ENCODE data around the gene IFT80. TPM values are rescaled to one million over a fixed set of nuclear protein-coding genes. Genes with fewer than 3 reads are reported as not detected.

Gene IFT80
- total RNA-seq, 6 experiments from 2014 or later, result 23.4 to 28.1 (median 24.6) TPM

DNA sequence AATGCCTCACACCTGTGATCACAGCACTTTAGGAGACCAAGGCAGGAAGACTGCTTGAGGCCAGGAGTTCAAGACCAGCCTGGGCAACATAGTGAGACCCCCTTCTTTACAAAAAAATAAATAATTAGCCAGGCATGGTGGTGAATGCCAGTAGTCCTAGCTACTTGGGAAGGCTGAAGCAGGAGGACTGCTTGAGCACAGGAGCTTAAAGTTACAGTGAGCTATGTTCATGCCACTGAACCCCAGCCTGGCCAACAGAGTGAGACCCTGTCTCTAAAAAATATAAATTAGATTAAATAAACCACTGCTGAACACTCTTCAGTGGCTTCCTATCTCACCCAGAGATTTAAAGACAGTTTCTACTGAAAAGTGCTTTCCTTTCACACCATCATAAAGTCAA, 6.2 kb downstream of the IFT80 start:
- no peak for DNase-seq
- Mint-ChIP-seq H3K27ac (no peak overlapping the region), H3K36me3 (ENCODE audit: low read depth) (peaks cover under 1% of the 10 kb centered on the region; the same call in 1 of the 2 replicates), H3K4me1 (ENCODE audit: low read depth) (peaks cover 30% of the 10 kb centered on the region), H3K27me3 (ENCODE audit: insufficient read depth) (peaks cover 1% of the 10 kb centered on the region), H3K4me3 (no peak overlapping the region), H3K9me3 (no peaks in the 10 kb centered on the region)
- TF ChIP-seq, protein P1, sequence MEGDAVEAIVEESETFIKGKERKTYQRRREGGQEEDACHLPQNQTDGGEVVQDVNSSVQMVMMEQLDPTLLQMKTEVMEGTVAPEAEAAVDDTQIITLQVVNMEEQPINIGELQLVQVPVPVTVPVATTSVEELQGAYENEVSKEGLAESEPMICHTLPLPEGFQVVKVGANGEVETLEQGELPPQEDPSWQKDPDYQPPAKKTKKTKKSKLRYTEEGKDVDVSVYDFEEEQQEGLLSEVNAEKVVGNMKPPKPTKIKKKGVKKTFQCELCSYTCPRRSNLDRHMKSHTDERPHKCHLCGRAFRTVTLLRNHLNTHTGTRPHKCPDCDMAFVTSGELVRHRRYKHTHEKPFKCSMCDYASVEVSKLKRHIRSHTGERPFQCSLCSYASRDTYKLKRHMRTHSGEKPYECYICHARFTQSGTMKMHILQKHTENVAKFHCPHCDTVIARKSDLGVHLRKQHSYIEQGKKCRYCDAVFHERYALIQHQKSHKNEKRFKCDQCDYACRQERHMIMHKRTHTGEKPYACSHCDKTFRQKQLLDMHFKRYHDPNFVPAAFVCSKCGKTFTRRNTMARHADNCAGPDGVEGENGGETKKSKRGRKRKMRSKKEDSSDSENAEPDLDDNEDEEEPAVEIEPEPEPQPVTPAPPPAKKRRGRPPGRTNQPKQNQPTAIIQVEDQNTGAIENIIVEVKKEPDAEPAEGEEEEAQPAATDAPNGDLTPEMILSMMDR (IDR thresholded peaks at IDR 0.05), result no peak

DNA sequence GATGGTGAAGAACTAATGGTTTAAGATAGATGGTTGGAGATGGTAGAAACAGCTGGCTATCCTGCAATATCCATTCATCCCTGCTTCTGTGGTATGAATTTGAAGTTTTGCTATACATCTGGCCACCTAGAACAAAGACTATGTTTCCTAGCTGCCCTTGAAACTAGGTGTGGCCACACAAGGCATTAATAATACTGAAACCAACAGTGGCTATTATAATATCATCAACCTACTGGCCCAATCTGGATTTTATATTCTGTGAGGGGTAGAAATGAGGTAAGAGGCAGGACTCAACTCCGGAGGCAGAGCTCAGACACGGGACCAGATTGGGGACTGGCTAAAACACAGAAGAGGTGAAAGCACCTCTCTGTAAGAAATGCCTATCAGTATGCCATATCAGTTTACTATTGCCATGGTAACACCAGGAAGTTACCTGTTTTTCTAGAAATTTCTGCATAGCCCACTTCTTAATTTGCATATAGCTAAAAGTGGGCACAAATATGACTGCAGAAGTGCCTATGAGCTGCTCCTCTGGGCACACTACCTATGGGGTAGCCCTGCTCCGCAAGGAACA, 8.4 kb downstream of the IFT80 start:
- Mint-ChIP-seq H3K9me3 (no peaks in the 10 kb centered on the region), H3K4me3 (no peak overlapping the region), H3K27ac (no peak overlapping the region), H3K36me3 (ENCODE audit: low read depth) (peaks cover 4% of the 10 kb centered on the region; the same call in 1 of the 2 replicates), H3K27me3 (ENCODE audit: insufficient read depth) (peaks cover 1% of the 10 kb centered on the region), H3K4me1 (ENCODE audit: low read depth) (peaks cover 12% of the 10 kb centered on the region)
- TF ChIP-seq, protein P1 (IDR thresholded peaks at IDR 0.05), result no peak
- DNase-seq, result no peak

DNA sequence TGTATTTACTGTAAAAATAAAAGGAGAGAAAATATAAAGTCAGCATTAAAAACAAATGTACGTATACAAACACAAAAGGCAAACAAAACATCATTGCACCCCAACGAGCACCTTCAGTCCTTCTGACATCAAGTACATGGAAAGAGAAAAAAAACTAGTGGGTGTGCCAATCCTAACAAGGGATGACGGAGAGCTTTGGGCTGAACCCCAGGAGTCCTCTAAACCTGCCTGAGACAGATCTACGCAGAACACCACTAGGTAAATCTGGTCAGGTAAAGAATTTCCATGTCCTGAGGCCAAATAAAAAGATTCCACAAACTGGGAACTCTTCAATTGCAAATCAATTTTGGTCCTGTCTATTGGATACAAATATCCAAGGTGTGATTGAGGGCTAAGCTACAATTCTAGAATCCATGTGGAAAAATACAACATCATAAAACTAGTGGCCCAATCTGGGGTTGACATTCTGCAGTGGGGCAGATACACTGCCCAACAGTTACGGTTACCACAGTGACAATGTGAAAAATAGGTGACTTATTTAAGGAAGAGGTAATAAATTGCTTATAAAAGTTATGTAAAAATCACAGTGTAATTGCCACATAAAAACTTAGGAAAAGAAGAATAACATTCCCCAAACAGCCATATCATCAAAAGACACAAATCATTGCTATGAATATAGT, 14.2 kb downstream of the IFT80 start:
- Mint-ChIP-seq H3K9me3 (no peaks in the 10 kb centered on the region), H3K27ac (no peak overlapping the region), H3K36me3 (ENCODE audit: low read depth) (peaks cover 4% of the 10 kb centered on the region; the same call in 1 of the 2 replicates), H3K27me3 (ENCODE audit: insufficient read depth) (peaks cover 1% of the 10 kb centered on the region), H3K4me3 (no peak overlapping the region), H3K4me1 (ENCODE audit: low read depth) (peaks cover 28% of the 10 kb centered on the region)
- no peak for DNase-seq
- TF ChIP-seq, protein P1 (IDR thresholded peaks at IDR 0.05), result no peak

DNA sequence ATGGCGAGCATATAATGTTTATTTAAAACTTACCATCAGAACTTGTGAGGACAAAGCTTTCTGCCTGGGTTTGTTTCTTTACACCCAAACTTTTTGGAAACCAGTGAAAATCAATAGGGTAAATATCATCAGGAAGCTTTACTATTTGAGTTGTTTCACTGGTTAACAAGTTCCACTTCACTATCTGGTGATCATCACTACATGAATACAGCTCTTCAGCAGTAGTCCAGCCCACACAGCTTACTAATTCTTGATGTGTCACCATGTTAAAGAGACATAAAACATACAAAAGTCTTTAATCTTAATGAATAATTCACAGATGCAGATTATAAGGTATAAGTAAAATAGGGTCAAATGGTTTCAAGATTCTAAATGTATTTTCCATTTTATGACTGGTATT, 17.6 kb downstream of the IFT80 start:
- Mint-ChIP-seq H3K36me3 (ENCODE audit: low read depth) (no peaks in the 10 kb centered on the region), H3K4me1 (ENCODE audit: low read depth) (peaks cover 57% of the 10 kb centered on the region), H3K27me3 (ENCODE audit: insufficient read depth) (no peaks in the 10 kb centered on the region; the same call in 1 of the 2 replicates), H3K4me3 (no peak overlapping the region), H3K27ac (no peak overlapping the region), H3K9me3 (no peaks in the 10 kb centered on the region)
- DNase-seq, result peak; percentile 47
- TF ChIP-seq, protein P1 (IDR thresholded peaks at IDR 0.05), result no peak

DNA sequence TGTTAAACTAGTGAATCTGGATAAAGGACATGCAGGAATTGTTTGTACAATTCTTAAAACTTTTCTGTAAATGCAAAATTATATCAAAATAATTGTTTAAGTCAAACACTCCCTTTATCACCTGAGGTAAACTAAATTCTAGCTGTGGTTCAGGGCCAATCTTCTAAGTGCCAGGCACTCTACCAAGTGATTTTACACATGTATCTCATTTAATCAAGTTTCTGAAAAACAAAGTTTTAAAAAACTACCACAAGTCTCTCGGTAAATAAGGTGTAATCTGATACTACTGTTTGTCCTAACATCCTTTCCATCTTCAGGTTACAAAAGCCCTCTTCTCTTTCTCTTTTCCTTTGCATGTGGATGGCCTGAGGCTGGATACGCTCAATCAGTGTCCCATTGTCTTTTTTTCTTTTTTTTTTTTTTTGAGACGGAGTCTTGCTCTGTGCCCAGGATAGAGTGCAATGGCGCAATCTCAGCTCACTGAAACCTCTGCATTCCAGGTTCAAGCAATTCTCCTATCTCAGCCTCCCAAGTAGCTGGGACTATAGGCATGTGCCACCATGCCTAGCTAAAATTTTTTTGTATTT, 19.3 kb downstream of the IFT80 start:
- H3K9me3 Mint-ChIP-seq, result no peaks in the 10 kb centered on the region
- H3K27me3 Mint-ChIP-seq (ENCODE audit: insufficient read depth), result no peaks in the 10 kb centered on the region; the same call in 1 of the 2 replicates
- H3K36me3 Mint-ChIP-seq (ENCODE audit: low read depth), result 0 out of 2 replicates have a peak, but pooled peaks cover 6% of the 10 kb centered on the region
- H3K4me3 Mint-ChIP-seq, result no peak overlapping the region
- no peak for DNase-seq
- H3K4me1 Mint-ChIP-seq (ENCODE audit: low read depth), result peaks cover 65% of the 10 kb centered on the region
- no peak overlapping the region for H3K27ac Mint-ChIP-seq
- TF ChIP-seq, protein P1 (IDR thresholded peaks at IDR 0.05), result no peak

Measured in HFFc6 (cell line).